ENCODE data around the gene ING1. TPM values are rescaled to one million over a fixed set of nuclear protein-coding genes. Genes with fewer than 3 reads are reported as not detected.
"Not testable (repeated sequence)": the region's sequence is repeated elsewhere in the genome, so short reads cannot be mapped to it uniquely, and the experiment has no call there.

Gene ING1
- total RNA-seq, 4 donors from 2014 or later: 10.6 to 26.1 (median 13.7) TPM

- TF ChIP-seq CTCF (IDR thresholded peaks at IDR 0.05) (no peak), POLR2A (IDR thresholded peaks at IDR 0.05) (no peak)
- DNase-seq (ENCODE audit: low spot score in 2 of 2): peak in 1 of 2 donors; percentile 34
- 86 to 88% methylated on average over 11 of the region's 11 CpGs for WGBS, 2 donors
- no peak overlapping the region for H3K4me3 ChIP-seq (ENCODE audit: low read depth, poor library complexity, severe bottlenecking)
- intact Hi-C loops (cut with DNase I; ENCODE audit: low total_unique reads): no loop called here
Measured at GRCh38 chr13:110685305-110686020, 28.0 kb upstream of the ING1 start.

- TF ChIP-seq CTCF (IDR thresholded peaks at IDR 0.05): no peak
- no peak for TF ChIP-seq POLR2A (IDR thresholded peaks at IDR 0.05)
- 93 to 95% methylated on average over 16 of the region's 16 CpGs for WGBS, 2 donors
Measured at GRCh38 chr13:110687736-110688135, 25.8 kb upstream of the ING1 start.

GRCh38 chr13:110689041-110689440 lies 24.5 kb upstream of the ING1 start:
- WGBS, 2 donors: 83 to 85% methylated on average over 9 of the region's 9 CpGs
- DNase-seq (ENCODE audit: low spot score in 2 of 2): peak in 1 of 2 donors; percentile 68
- TF ChIP-seq CTCF (IDR thresholded peaks at IDR 0.05): no peak
- TF ChIP-seq POLR2A (IDR thresholded peaks at IDR 0.05): no peak
- H3K4me3 ChIP-seq (ENCODE audit: low read depth, poor library complexity, severe bottlenecking): no peak overlapping the region
- intact Hi-C loops (cut with DNase I; ENCODE audit: low total_unique reads): no loop called here

More at GRCh38 chr13:110687736-110688135, 25.8 kb upstream of the ING1 start:
- DNase-seq (ENCODE audit: low spot score in 2 of 2): peak in 1 of 2 donors; percentile 74
- intact Hi-C loops (cut with DNase I; ENCODE audit: low total_unique reads): no loop called here
- no peak overlapping the region for H3K4me3 ChIP-seq (ENCODE audit: low read depth, poor library complexity, severe bottlenecking)

- no peak overlapping the region for H3K4me3 ChIP-seq (ENCODE audit: low read depth, poor library complexity, severe bottlenecking)
- intact Hi-C loops (cut with DNase I; ENCODE audit: low total_unique reads): no loop called here
- no peak for DNase-seq (ENCODE audit: low spot score in 2 of 2)
- TF ChIP-seq CTCF (IDR thresholded peaks at IDR 0.05) (no peak), POLR2A (IDR thresholded peaks at IDR 0.05) (no peak)
- WGBS, 2 donors: 91 to 97% methylated on average over 12 of the region's 12 CpGs
Measured at GRCh38 chr13:110689711-110690110, 23.8 kb upstream of the ING1 start.

GRCh38 chr13:110690516-110690915 lies 23.0 kb upstream of the ING1 start:
- peak in 1 of 2 donors; percentile 65 for DNase-seq (ENCODE audit: low spot score in 2 of 2)
- intact Hi-C loops (cut with DNase I; ENCODE audit: low total_unique reads): no loop called here
- TF ChIP-seq CTCF (IDR thresholded peaks at IDR 0.05) (no peak), POLR2A (IDR thresholded peaks at IDR 0.05) (no peak)
- H3K4me3 ChIP-seq (ENCODE audit: low read depth, poor library complexity, severe bottlenecking): no peak overlapping the region
- WGBS, 2 donors: 80 to 81% methylated on average over 8 of the region's 8 CpGs

GRCh38 chr13:110695774-110696173 lies 17.7 kb upstream of the ING1 start:
- H3K4me3 ChIP-seq (ENCODE audit: low read depth, poor library complexity, severe bottlenecking); intact Hi-C loops (cut with DNase I; ENCODE audit: low total_unique reads): not testable (repeated sequence)
- peak in 1 of 2 donors; percentile 53 for DNase-seq (ENCODE audit: low spot score in 2 of 2)
- 85 to 91% methylated on average over 7 of the region's 7 CpGs for WGBS, 2 donors
